Gastrocnemius medialis (tissue), 4 donors: ENCODE results near the gene ANKLE1. TPM values are rescaled to one million over a fixed set of nuclear protein-coding genes. Genes with fewer than 3 reads are reported as not detected.

Experiments
- ATAC-seq, 2 donors: fragments of 150-250 bp; one replicate each; pipeline ENCODE4 v1.9.1; 2016
- DNase-seq, 2 donors: peaks; one replicate each; pipeline ENCODE4 v3.0.0-alpha.2; 2019
- H3K27ac ChIP-seq, 4 donors: fragments of 200-600 bp; sonication (generic); 1 replicate in 1 of 4; 2 replicates in 3 of 4; pipeline ENCODE4 v1.5.1; 2016 to 2018; ENCODE audit warnings: mild to moderate bottlenecking in 2 of 4, moderate library complexity in 1 of 4
- H3K27me3 ChIP-seq, 3 donors: fragments of 200-600 bp; sonication (generic) in 2 of 3; 1 replicate in 1 of 3; 2 replicates in 2 of 3; pipeline versions ENCODE4 v1.5.1 to v1.6.0; 2016 to 2019; ENCODE audit warnings: mild to moderate bottlenecking in 1 of 3, moderate library complexity in 1 of 3
- H3K36me3 ChIP-seq, 2 donors: fragments of 200-600 bp; sonication (generic) in 1 of 2; one replicate each; pipeline ENCODE4 v1.5.1; 2017 to 2018
- H3K4me1 ChIP-seq, 2 donors: fragments of 200-600 bp; sonication (generic) in 1 of 2; one replicate each; pipeline ENCODE4 v1.5.1; 2016 to 2017; ENCODE audit warnings: mild to moderate bottlenecking in 2 of 2
- H3K4me3 ChIP-seq, 4 donors: fragments of 200-600 bp; sonication (generic) in 3 of 4; 1 replicate in 1 of 4; 2 replicates in 3 of 4; pipeline ENCODE4 v1.5.1; 2016 to 2019; ENCODE audit warnings: mild to moderate bottlenecking in 2 of 4
- H3K9me3 ChIP-seq, 3 donors: fragments of 200-600 bp; sonication (generic) in 2 of 3; 1 replicate in 1 of 3; 2 replicates in 2 of 3; pipeline ENCODE4 v1.5.1; 2016 to 2019
- POLR2A ChIP-seq, 2 donors: fragments of 450-650 bp; IDR thresholded peaks; one replicate each; pipeline ENCODE4 v1.6.1; 2017; ENCODE audit warnings: antibody characterized with exemption in 2 of 2, mild to moderate bottlenecking in 2 of 2, moderate library complexity in 2 of 2
- in situ Hi-C, 4 donors: fragments of 200-750 bp; cut with MboI; loops; one replicate each; pipeline versions ENCODE4 v1.15.0 to v1.8.0; 2017; ENCODE audit warnings: low sequenced_read_pairs in 4 of 4
- intact Hi-C: fragments of 100-400 bp; cut with DNase I; formaldehyde crosslinking; loops from one replicate; pipeline ENCODE4 v1.15.1; 2023; ENCODE audit warnings: low total_unique reads
- total RNA-seq, 4 donors: library from RNA; depleted of rRNA; stranded (reverse); fragments of >200 nt; gene quantifications; one replicate each; pipeline versions ENCODE4 v1.1.0 to v1.2.3, GENCODE V29; 2016
- TF ChIP-seq, protein P1 (sequence below), 5 experiments: fragments of 450-650 bp in 3 of 5; fragments of 200-600 bp in 2 of 5; sonication (generic) in 2 of 5; IDR thresholded peaks in 4 of 5; conservative IDR thresholded peaks in 1 of 5; 1 replicate in 4 of 5; 2 replicates in 1 of 5; pipeline ENCODE4 v1.5.1; 2016 to 2019; ENCODE audit warnings: antibody characterized with exemption in 5 of 5, mild to moderate bottlenecking in 3 of 5, moderate library complexity in 3 of 5

ANKLE1 gene
- total RNA-seq, 4 donors from 2014 or later: 0.11 to 1.4 TPM; not detected in 2

DNA sequence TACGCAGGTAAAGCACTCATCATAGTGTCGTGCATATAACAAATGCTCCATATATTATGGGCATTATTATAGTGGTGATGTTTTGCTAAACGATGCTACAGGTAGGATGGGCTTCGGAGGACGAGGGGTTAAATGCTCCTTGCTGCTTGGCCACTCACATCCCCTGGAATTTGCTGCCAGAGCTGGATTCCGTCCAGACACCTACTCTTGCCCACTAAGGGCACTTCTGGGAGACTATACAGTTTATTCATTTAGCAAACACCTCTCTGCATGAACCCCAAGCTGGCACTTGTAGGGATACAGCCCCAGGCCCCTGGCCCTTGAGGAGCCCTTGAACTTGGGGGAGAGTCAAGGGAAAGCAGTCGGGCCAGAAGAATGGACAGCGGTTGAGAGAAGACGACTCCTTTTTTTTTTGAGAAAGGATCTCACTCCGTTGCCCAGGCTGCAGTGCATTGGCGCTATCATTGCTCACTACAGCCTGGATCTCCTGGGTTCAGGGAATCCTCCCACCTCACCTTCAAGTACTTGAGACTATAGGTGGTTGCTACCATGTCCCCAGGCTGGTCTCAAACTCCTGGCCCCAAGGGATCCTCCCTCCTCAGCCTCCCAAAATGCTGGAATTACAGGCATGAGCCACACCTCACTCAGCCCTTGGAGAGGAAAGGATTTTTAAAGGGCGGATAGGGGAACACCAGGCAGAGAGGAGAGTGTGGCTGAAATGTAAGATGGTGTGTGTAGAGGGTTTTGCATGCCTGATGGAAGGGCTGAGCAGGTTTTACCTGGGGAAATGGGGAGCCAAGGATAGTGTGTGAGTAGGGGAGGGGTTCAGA, 22.9 kb downstream of the ANKLE1 start:
- H3K27ac ChIP-seq: peak overlapping the region; percentile 92 to 94 (median 94)
- ATAC-seq (no peak), DNase-seq (no peak)
- intact Hi-C loops: loop anchor here (1.0 kb wide), 3 partner anchors 37 to 229 kb away; partner anchors contain the start of genes BABAM1, HAUS8 and MYO9B
- in situ Hi-C loops: no loop called here
- peaks cover 35 to 42% of the 10 kb centered on the region in 2 donors for H3K4me1 ChIP-seq
- H3K9me3 ChIP-seq: no peaks in the 10 kb centered on the region
- no peak for TF ChIP-seq POLR2A (IDR thresholded peaks at IDR 0.05)
- TF ChIP-seq, protein P1, sequence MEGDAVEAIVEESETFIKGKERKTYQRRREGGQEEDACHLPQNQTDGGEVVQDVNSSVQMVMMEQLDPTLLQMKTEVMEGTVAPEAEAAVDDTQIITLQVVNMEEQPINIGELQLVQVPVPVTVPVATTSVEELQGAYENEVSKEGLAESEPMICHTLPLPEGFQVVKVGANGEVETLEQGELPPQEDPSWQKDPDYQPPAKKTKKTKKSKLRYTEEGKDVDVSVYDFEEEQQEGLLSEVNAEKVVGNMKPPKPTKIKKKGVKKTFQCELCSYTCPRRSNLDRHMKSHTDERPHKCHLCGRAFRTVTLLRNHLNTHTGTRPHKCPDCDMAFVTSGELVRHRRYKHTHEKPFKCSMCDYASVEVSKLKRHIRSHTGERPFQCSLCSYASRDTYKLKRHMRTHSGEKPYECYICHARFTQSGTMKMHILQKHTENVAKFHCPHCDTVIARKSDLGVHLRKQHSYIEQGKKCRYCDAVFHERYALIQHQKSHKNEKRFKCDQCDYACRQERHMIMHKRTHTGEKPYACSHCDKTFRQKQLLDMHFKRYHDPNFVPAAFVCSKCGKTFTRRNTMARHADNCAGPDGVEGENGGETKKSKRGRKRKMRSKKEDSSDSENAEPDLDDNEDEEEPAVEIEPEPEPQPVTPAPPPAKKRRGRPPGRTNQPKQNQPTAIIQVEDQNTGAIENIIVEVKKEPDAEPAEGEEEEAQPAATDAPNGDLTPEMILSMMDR (IDR thresholded peaks at IDR 0.05 in 4 of 5, conservative IDR thresholded peaks at IDR 0.05 in 1 of 5): no peak
- no peaks in the 10 kb centered on the region for H3K27me3 ChIP-seq
- peak overlapping the region; percentile 64 to 83 (median 72) for H3K4me3 ChIP-seq
- H3K36me3 ChIP-seq: no peaks in the 10 kb centered on the region

DNA sequence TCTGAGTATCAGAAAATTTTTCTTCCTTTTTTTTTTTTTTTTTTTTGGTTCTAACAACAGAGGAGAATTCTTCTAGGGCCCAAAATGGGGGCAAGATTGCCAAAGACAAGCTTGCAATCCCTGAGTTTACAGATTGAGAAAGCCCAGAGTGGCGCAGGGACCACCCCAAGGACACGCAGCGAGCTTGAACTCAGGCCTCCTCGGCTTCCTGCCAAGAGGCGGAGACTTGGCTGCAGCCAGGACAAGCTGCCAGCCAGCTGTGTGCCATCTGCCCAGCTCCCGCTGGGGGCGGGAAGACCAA, 23.5 kb downstream of the ANKLE1 start:
- Histone ChIP-seq H3K9me3 (no peaks in the 10 kb centered on the region), H3K27ac (peak overlapping the region; percentile 92 to 94 (median 94)), H3K27me3 (no peaks in the 10 kb centered on the region), H3K4me3 (peak overlapping the region; percentile 64 to 83 (median 72)), H3K36me3 (no peaks in the 10 kb centered on the region), H3K4me1 (peaks cover 38 to 47% of the 10 kb centered on the region in 2 donors)
- TF ChIP-seq POLR2A (IDR thresholded peaks at IDR 0.05): no peak
- TF ChIP-seq, protein P1 (IDR thresholded peaks at IDR 0.05 in 4 of 5, conservative IDR thresholded peaks at IDR 0.05 in 1 of 5): no peak
- intact Hi-C loops: loop anchor here (1.0 kb wide), 3 partner anchors 38 to 230 kb away; partner anchors contain the start of genes BABAM1, HAUS8 and MYO9B
- no peak for ATAC-seq
- in situ Hi-C loops: no loop called here
- no peak for DNase-seq

DNA sequence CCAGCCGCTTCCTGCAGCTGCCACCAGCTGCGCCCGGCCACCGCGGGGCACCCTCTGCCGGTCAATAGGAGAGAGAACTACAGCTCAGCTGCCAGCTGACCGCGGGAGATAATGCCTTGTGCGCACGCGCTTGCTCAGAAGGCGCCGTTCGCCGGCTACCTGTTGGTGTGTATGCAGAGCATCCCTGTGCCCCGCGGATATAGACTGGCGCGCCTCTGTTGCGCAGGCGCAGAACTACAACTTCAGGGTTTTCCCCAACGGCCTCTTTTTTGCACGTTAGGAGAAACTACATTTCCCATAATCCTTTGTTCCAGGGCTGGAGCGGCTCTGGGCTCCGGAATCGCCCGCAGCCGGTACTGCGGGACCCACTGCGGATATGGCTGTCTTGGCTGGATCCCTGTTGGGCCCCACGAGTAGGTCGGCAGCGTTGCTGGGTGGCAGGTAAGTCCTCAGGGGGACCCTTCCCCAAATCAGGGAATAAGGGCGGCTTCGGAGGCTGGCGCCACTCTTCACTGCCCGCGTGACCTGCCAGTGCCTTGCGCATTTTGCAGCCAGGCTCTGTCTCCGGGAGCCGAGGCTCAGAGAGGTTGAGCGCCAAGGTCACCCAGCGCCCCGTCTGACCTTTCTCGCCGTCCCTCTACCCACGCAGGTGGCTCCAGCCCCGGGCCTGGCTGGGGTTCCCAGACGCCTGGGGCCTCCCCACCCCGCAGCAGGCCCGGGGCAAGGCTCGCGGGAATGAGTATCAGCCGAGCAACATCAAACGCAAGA, 24.0 kb downstream of the ANKLE1 start, which contains the start of gene MRPL34:
Gene MRPL34, plus strand, starts transcription at position 356 of the 768 bp plus-strand sequence. Its CDS starts 21 bp downstream, at position 377.
- Histone ChIP-seq H3K27me3 (no peaks in the 10 kb centered on the region), H3K27ac (peak within 1 kb of the TSS; percentile 92 to 94 (median 94)), H3K36me3 (no peaks in the 10 kb centered on the region), H3K9me3 (no peaks in the 10 kb centered on the region), H3K4me3 (peak within 1 kb of the TSS; percentile 64 to 83 (median 72)), H3K4me1 (peaks cover 44 to 52% of the 10 kb centered on the region in 2 donors)
- peak; percentile 69 to 75 for TF ChIP-seq POLR2A (IDR thresholded peaks at IDR 0.05)
- TF ChIP-seq, protein P1 (IDR thresholded peaks at IDR 0.05 in 4 of 5, conservative IDR thresholded peaks at IDR 0.05 in 1 of 5): peak; percentile 74 to 86 (median 82)
- ATAC-seq (peak; percentile 69 to 72), DNase-seq (peak; percentile 94 to 98)
- intact Hi-C loops (loop anchor here (1.0 kb wide), 3 partner anchors 38 to 230 kb away; partner anchors contain the start of genes BABAM1, HAUS8 and MYO9B), in situ Hi-C loops (no loop called here)

DNA sequence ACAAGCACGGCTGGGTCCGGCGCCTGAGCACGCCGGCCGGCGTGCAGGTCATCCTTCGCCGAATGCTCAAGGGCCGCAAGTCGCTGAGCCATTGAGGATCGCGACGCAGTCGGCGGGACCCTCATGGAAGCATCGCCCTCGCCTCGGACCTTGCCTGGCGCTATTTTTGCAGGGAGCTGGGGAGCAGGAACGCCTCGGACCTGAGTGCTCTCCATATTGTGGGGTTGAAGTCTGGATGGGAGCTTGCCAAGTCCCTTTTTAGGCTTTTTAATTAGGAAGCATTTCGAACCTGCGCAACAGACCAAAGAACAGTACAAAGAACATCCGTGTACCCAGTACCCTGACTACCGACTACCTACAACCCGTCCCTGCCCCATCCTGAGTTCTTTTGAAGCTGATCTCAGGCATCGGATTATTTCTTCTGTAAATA, 24.6 kb downstream of the ANKLE1 start:
- H3K4me1 ChIP-seq: peaks cover 46 to 55% of the 10 kb centered on the region in 2 donors
- H3K27me3 ChIP-seq: no peaks in the 10 kb centered on the region
- TF ChIP-seq POLR2A (IDR thresholded peaks at IDR 0.05): no peak
- TF ChIP-seq, protein P1 (IDR thresholded peaks at IDR 0.05 in 4 of 5, conservative IDR thresholded peaks at IDR 0.05 in 1 of 5): no peak
- peak overlapping the region; percentile 92 to 94 (median 94) for H3K27ac ChIP-seq
- DNase-seq (no peak), ATAC-seq (no peak)
- in situ Hi-C loops: no loop called here
- intact Hi-C loops: no loop called here
- no peaks in the 10 kb centered on the region for H3K9me3 ChIP-seq
- H3K36me3 ChIP-seq: no peaks in the 10 kb centered on the region
- peak overlapping the region; percentile 64 to 83 (median 72) for H3K4me3 ChIP-seq
